ENCODE data around the gene IL13.

IL13 gene

GRCh38 chr5:132704875-132705274, 46.9 kb downstream of the IL13 start:
- TF ChIP-seq, protein P1, sequence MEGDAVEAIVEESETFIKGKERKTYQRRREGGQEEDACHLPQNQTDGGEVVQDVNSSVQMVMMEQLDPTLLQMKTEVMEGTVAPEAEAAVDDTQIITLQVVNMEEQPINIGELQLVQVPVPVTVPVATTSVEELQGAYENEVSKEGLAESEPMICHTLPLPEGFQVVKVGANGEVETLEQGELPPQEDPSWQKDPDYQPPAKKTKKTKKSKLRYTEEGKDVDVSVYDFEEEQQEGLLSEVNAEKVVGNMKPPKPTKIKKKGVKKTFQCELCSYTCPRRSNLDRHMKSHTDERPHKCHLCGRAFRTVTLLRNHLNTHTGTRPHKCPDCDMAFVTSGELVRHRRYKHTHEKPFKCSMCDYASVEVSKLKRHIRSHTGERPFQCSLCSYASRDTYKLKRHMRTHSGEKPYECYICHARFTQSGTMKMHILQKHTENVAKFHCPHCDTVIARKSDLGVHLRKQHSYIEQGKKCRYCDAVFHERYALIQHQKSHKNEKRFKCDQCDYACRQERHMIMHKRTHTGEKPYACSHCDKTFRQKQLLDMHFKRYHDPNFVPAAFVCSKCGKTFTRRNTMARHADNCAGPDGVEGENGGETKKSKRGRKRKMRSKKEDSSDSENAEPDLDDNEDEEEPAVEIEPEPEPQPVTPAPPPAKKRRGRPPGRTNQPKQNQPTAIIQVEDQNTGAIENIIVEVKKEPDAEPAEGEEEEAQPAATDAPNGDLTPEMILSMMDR (IDR thresholded peaks at IDR 0.05; ENCODE audit: low read depth, low read length), result no peak
- no peak overlapping the region for H3K4me3 ChIP-seq (ENCODE audit: low read depth, low read length)
- no peak for DNase-seq (ENCODE audit: low read depth, low spot score)
- in situ Hi-C loops (cut with HindIII; ENCODE audit: low sequenced_read_pairs), result no loop called here

- no peak for DNase-seq (ENCODE audit: low read depth, low spot score)
- TF ChIP-seq, protein P1 (IDR thresholded peaks at IDR 0.05; ENCODE audit: low read depth, low read length), result no peak
- H3K4me3 ChIP-seq (ENCODE audit: low read depth, low read length), result no peak overlapping the region
- in situ Hi-C loops (cut with HindIII; ENCODE audit: low sequenced_read_pairs), result no loop called here
These were observed 50.7 kb downstream of the IL13 start for GRCh38 chr5:132708645-132709044.

Measured in astrocyte of the spinal cord (primary cell).